Activated naive CD4-positive, alpha-beta T cell (primary cell): ENCODE measurements around the gene COL4A2.

ENCODE experiments used
- DNase-seq, 4 experiments: peaks; one replicate each; lab custom pipeline; 2025; lab: John Stamatoyannopoulos, UW

The COL4A2 gene

DNA sequence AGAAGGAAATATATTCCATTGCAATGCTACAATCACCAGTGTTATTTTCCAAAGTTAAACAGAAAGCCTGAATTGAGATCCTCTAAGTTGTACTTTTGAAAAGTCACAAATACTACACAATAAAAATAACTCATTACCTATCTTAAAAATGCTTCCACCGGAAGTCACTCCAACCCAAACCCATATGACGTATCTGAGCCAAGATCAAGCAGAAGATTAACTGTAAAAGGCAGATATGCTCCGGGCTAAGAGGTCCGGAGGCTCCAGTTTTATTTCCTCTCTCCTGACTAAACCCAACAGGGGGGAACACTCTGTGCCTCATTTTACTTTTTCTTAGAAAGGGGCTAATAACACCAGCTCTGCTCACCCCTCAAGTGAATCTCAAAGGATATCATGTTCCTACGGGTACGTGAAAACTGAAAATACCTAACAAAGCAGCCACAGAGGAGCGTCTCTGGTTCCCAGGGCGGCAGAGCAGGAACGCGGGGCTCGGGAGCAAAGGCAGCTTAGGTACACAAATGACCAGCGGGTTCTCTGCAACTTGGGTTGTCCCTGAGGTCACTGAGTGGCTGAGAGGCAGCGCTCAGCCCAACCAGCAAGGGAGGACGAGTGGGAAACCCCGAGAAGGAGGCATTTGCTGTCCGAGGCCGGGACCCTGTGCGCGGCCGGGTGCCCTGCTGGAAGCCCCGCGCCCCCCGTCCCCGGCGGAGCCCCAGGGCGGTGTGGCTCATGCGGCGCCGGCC is 253.7 kb downstream of the COL4A2 start:
- DNase-seq: no peak

DNA sequence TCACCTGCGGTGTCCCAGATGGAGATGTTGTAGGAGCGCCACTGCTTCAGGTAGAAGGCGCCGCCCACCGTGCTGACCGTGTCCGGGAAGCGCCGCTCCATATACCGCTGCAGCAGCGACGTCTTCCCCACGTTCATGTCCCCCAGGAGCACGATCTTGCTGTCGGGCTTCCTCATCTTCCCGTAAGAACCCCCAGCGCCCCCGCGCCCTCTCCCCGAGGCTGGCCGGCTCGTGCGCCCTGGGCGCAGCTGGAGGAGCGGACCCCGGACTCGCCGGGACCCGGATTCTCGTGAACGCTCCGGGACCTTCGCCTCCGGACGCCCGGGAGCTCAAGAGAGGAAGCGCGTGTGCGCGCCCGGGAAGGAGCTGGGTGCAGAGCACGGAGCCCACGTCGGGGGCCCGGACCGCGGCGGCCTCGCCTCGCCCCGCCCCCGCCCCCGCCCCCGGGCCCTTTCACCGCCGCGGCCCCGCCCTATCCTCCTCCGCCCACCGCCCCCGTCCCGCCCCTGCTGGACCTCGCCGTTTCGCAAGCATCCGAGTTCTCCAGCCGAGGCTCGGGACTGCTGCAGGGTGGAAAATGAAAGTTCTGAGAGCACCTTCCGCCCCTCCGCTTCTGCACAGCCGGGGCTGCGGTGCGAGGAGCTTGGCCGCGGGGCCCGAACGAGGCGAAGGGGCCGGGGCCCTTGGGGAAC is 254.4 kb downstream of the COL4A2 start, which contains the start of gene RAB20:
RAB20 (minus strand) TSS at position 379 of the 692 bp plus-strand sequence; CDS start at position 176, 203 bp downstream.
- peak in 1 of 4 experiments; percentile 33 for DNase-seq

DNA sequence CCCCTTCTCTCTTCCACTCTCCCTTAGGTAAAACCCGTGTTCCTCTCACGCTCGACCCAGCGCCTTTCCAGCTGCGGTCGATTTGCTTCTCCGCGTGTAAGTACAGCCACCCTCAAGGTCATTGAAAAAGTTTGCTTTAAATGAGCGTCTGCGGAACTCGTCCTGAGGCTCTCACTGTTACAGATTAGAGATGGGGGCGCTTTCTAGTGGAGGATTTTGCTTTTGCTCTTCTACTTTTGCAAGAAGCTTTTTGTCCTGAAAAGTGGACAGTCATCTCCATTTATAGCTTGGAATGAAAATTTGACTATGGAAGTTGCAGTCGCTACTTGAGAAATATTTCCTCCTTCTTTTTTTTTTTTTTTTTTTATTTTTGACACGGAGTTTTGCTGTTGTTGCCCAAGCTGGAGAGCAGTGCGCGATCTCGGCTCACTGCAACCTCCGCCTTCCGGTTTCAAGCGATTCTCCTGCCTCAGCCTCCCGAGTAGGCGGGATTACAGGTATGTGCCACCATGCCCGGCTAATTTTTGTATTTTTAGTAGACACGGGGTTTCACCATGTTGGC is 255.0 kb downstream of the COL4A2 start:
- DNase-seq: no peak
